ENCODE measurements around the gene C1orf146. TPM values are rescaled to one million over a fixed set of nuclear protein-coding genes. Genes with fewer than 3 reads are reported as not detected.
A peak's percentile ranks its signal among the peaks of the same experiment; 100 is the strongest.

Gene C1orf146, protein sequence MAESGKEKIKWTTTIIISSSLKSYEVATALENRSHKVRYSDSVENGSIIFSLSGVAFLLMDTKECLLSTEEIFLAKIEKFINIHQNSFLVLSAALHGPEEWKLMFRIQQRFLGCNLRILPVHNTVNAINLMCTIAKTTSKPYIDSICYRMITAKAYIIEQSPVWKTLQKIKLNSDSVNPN
- not detected for total RNA-seq

- Mint-ChIP-seq H3K9me3 (peaks cover 0 to 4% of the 10 kb centered on the region in 2 donors), H3K27ac (no peak within 1 kb of the TSS), H3K36me3 (no peaks in the 10 kb centered on the region)
- no peak for DNase-seq (ENCODE audit: low spot score in 2 of 2)
- no peak for ATAC-seq
Measured at GRCh38 chr1:92217721-92218120, at the start of gene C1orf146. Gene C1orf146 (plus strand): TSS chr1:92217915. CDS start chr1:92231421, 13,506 bp downstream.

- no peak for DNase-seq (ENCODE audit: low spot score in 2 of 2)
- Mint-ChIP-seq H3K27ac (no peak overlapping the region), H3K9me3 (no peaks in the 10 kb centered on the region), H3K36me3 (no peaks in the 10 kb centered on the region)
- no peak for ATAC-seq
Measured at GRCh38 chr1:92168657-92169056, 49.1 kb upstream of the C1orf146 start.

GRCh38 chr1:92169214-92170005, 48.3 kb upstream of the C1orf146 start:
- ATAC-seq (no peak), DNase-seq (ENCODE audit: low spot score in 2 of 2) (no peak)
- Mint-ChIP-seq H3K36me3 (no peaks in the 10 kb centered on the region), H3K9me3 (no peaks in the 10 kb centered on the region), H3K27ac (no peak overlapping the region)

DNA sequence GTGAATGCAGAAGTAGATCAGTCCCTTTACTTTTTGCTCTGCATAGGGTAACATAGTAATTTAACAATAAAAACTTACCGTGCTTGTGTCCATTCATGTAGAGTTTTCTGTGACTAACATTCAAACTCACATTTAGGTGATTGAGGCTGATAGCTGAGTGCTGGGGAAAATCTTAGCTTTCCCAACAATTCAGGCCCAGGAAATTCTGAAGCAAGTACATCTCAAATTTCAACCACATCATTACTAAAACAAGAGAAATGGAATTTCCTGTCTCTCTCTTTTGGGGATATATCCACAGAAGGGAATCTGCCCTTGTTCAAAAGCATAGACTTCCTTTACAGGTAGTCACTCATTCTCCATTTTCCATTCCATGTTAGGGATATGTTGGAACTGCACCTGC, 33.1 kb upstream of the C1orf146 start:
- DNase-seq (ENCODE audit: low spot score in 2 of 2): no peak
- H3K27ac Mint-ChIP-seq: no peak overlapping the region
- peaks cover 0 to 8% of the 10 kb centered on the region in 2 donors for H3K9me3 Mint-ChIP-seq
- no peak for ATAC-seq
- peaks cover 0 to 6% of the 10 kb centered on the region in 2 donors for H3K36me3 Mint-ChIP-seq

- Mint-ChIP-seq H3K36me3 (no peaks in the 10 kb centered on the region), H3K27ac (no peak overlapping the region), H3K9me3 (peaks cover 0 to 8% of the 10 kb centered on the region in 2 donors)
- no peak for DNase-seq (ENCODE audit: low spot score in 2 of 2)
- no peak for ATAC-seq
Measured at GRCh38 chr1:92186081-92186480, 31.6 kb upstream of the C1orf146 start.

- Mint-ChIP-seq H3K36me3 (no peaks in the 10 kb centered on the region), H3K9me3 (peaks cover 0 to 8% of the 10 kb centered on the region in 2 donors), H3K27ac (peak overlapping the region in 1 of 2 donors; percentile 1)
- ATAC-seq (no peak), DNase-seq (ENCODE audit: low spot score in 2 of 2) (no peak)
Measured at GRCh38 chr1:92188436-92189255, 29.1 kb upstream of the C1orf146 start.

GRCh38 chr1:92191726-92192125, 26.0 kb upstream of the C1orf146 start:
- H3K9me3 Mint-ChIP-seq: peaks cover 0 to 8% of the 10 kb centered on the region in 2 donors
- H3K36me3 Mint-ChIP-seq: no peaks in the 10 kb centered on the region
- no peak for ATAC-seq
- H3K27ac Mint-ChIP-seq: no peak overlapping the region
- DNase-seq (ENCODE audit: low spot score in 2 of 2): no peak

- ATAC-seq: no peak
- H3K27ac Mint-ChIP-seq: no peak overlapping the region
- no peak for DNase-seq (ENCODE audit: low spot score in 2 of 2)
- H3K36me3 Mint-ChIP-seq: no peaks in the 10 kb centered on the region
- H3K9me3 Mint-ChIP-seq: peaks cover 0 to 8% of the 10 kb centered on the region in 2 donors
Measured at GRCh38 chr1:92192246-92192645, 25.5 kb upstream of the C1orf146 start.

DNA sequence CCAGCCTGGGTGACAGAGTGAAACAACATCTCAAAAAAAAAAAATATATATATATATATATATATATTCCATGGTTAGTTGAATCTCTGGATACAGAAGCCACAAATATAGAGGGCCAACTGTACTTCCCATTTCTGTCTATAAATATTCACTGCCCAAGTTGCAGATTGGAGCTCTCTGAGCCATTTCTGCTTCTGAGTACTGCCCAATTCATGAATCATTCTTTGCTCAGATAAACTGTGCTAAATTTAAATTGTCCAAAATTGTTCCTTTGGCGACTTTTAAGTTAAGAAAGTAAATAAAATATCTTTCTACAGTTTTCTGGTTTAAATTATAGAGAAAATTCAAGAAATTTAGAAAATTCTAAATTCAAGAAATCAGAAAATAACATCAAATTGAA, 23.2 kb upstream of the C1orf146 start:
- no peak for ATAC-seq
- H3K27ac Mint-ChIP-seq: no peak overlapping the region

GRCh38 chr1:92201973-92202372, 15.7 kb upstream of the C1orf146 start:
- DNase-seq (ENCODE audit: low spot score in 2 of 2): no peak
- ATAC-seq: peak in 1 of 2 donors; percentile 51
- Mint-ChIP-seq H3K27ac (peak overlapping the region; percentile 6 to 16), H3K36me3 (peaks cover 6 to 8% of the 10 kb centered on the region in 2 donors), H3K9me3 (peaks cover 11 to 22% of the 10 kb centered on the region in 2 donors)

More for the DNA sequence above, 23.2 kb upstream of the C1orf146 start:
- Mint-ChIP-seq H3K36me3 (no peaks in the 10 kb centered on the region), H3K9me3 (no peaks in the 10 kb centered on the region)
- no peak for DNase-seq (ENCODE audit: low spot score in 2 of 2)

DNA sequence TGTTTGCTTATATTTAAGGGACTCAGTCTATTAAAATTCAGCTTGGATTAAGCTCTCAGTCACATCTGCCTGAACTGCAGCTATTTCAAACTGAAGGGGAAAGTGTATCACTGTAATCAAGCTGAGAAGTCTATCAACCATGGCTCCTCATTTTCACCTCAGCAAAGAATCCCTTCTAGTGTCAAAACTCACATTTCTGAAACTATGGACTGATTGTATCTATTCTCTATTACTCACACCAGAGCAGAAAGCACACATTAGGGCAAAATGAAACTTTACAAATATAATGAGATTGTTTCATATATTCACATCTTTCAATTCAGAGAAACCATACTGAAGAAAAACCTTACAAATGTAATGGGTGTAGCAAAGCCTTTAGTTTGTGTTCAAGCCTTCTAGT, 14.6 kb upstream of the C1orf146 start:
- H3K27ac Mint-ChIP-seq: peak overlapping the region in 1 of 2 donors; percentile 78
- peak; percentile 24 to 44 for ATAC-seq
- H3K9me3 Mint-ChIP-seq: peaks cover 11 to 22% of the 10 kb centered on the region in 2 donors

DNA sequence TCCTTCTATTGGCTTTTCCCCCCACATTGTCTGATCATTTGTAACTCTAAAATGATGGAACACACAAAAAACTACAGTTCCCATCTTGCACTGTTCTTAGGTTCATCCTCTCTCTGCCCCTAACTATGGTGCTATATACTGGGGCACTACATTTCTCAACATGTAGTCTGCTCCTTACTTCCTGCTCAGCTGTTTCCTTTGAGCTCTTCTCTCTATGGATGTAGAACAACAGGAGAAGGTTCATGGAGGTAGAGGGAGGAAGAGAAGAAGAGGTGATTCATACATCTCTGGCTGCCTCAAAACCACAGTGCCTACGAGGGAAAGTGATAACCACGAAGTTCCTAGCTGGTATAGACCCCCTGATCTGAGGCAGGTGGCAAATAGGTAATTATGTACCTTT, 7.0 kb upstream of the C1orf146 start:
- ATAC-seq (peak in 1 of 2 donors; percentile 43), DNase-seq (ENCODE audit: low spot score in 2 of 2) (no peak)
- H3K9me3 Mint-ChIP-seq: peaks cover 0 to 15% of the 10 kb centered on the region in 2 donors
- no peak overlapping the region for H3K27ac Mint-ChIP-seq
- no peaks in the 10 kb centered on the region for H3K36me3 Mint-ChIP-seq

More for the DNA sequence above, 14.6 kb upstream of the C1orf146 start:
- H3K36me3 Mint-ChIP-seq: peaks cover 6 to 8% of the 10 kb centered on the region in 2 donors
- no peak for DNase-seq (ENCODE audit: low spot score in 2 of 2)

DNA sequence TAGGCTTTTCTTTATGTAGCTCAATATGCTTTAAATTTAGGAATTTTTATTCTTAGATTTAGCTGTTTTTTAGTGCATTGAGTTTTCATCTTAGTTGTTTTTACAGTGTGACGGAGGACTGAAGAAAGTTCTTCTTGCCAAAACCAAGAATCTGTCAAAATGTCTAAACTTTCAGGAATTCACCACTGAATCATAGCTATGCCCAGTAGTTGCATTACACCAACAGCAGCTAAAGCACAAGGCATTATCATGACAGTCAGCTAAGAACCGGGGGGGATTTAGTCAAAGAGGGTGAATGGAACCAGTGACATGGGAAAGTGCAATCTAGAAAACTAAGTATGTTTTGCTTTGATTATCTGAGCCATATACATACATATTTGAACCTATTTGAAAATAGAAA, 6.5 kb upstream of the C1orf146 start:
- ATAC-seq (no peak), DNase-seq (ENCODE audit: low spot score in 2 of 2) (no peak)
- peaks cover 0 to 18% of the 10 kb centered on the region in 2 donors for H3K9me3 Mint-ChIP-seq
- H3K36me3 Mint-ChIP-seq: no peaks in the 10 kb centered on the region
- H3K27ac Mint-ChIP-seq: no peak overlapping the region

DNA sequence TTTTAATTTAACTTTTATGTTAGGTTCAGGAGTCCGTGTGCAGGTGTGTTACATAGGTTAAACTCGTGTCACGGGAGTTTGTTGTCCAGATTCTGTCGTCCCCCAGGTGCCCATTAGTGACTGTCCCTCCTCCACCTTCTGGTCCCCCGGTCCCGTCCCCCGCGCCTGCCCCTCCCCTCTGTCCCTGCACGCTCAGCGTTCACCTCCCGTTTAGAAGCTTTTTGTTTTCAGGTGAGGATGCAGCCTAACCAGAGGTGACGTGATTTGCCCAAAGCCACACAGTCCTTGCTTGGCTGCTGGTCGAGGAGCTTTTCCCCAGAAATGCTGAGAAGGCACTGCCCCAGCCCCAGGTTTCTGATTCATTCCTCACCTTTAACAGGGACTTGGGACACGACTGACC, 844 bp downstream of the C1orf146 start:
- Mint-ChIP-seq H3K27ac (no peak overlapping the region), H3K36me3 (no peaks in the 10 kb centered on the region), H3K9me3 (peaks cover 0 to 4% of the 10 kb centered on the region in 2 donors)
- DNase-seq (ENCODE audit: low spot score in 2 of 2) (no peak), ATAC-seq (no peak)

DNA sequence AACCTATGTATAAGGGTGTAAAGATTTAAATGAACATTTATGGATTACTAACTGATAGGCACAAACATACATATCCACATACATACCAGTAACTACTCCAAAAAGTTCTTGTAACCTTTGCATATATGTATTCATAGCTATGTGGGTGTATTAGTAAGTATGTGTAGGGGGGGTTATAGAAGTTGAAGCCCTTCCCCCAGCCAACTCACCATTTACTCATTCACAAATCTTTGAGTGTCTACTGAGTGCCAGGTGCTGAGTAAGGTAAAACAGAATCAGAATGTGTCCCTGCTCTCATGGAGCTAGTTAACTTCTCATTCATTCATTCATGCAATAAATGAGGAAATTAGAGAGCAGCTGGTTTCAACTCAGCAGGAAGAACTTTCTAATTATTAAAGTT, 1.3 kb downstream of the C1orf146 start:
- Mint-ChIP-seq H3K9me3 (peaks cover 0 to 4% of the 10 kb centered on the region in 2 donors), H3K36me3 (no peaks in the 10 kb centered on the region), H3K27ac (no peak overlapping the region)
- ATAC-seq: no peak
- no peak for DNase-seq (ENCODE audit: low spot score in 2 of 2)

GRCh38 chr1:92228401-92228800, 10.7 kb downstream of the C1orf146 start:
- H3K36me3 Mint-ChIP-seq: no peaks in the 10 kb centered on the region
- no peak for DNase-seq (ENCODE audit: low spot score in 2 of 2)
- H3K9me3 Mint-ChIP-seq: no peaks in the 10 kb centered on the region
- no peak for ATAC-seq
- H3K27ac Mint-ChIP-seq: no peak overlapping the region

DNA sequence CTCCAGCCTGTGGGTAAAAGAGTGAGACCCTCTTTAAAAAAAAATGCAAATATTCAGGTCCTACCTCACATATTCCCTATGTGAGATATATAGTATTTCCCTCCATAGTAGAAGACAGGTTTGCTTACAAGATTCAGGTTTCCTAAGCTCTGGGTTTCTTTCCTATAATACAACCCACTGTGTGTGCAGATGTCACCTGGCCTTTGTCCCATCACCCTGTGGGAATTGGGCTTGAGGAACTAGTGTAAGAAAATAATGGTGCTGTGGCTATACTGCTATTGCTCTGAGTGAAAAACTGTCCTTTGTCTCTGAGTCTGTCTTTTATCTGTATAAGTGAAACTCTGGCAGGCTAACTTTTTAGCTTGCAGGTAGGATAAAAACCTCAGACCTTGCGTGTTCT, 13.0 kb downstream of the C1orf146 start:
- no peak for ATAC-seq
- H3K36me3 Mint-ChIP-seq: no peaks in the 10 kb centered on the region
- DNase-seq (ENCODE audit: low spot score in 2 of 2): no peak
- H3K27ac Mint-ChIP-seq: no peak overlapping the region
- no peaks in the 10 kb centered on the region for H3K9me3 Mint-ChIP-seq
